GM12878 (cell line): ENCODE results near the gene HIGD1C.

Experiments used
- CBX5 ChIP-seq: sonication (generic); IDR thresholded peaks from 2 replicates; pipeline ENCODE4 v1.6.1; 2016; ENCODE audit warnings: low read depth, moderate library complexity, mild to moderate bottlenecking, inconsistent platforms
- CREB1 ChIP-seq: IDR thresholded peaks from 2 replicates; pipeline ENCODE4 v1.6.1; 2012; ENCODE audit warnings: low read depth, mild to moderate bottlenecking, inconsistent platforms
- CTCF ChIP-seq, 3 experiments: IDR thresholded peaks in 2 of 3; conservative IDR thresholded peaks in 1 of 3; 2 replicates each; pipeline ENCODE4 v1.5.1; 2011; ENCODE audit warnings: low read depth in 3 of 3, low read length in 3 of 3, mild to moderate bottlenecking in 3 of 3, control low read depth in 2 of 3, moderate library complexity in 2 of 3, inconsistent platforms in 1 of 3, mixed read lengths in 1 of 3; ENCODE audit not compliant: control insufficient read depth in 2 of 3, insufficient read depth in 1 of 3; ENCODE audit errors: extremely low read depth in 1 of 3
- EP300 ChIP-seq, 2 experiments: fragments of 150-350 bp in 1 of 2; IDR thresholded peaks; 2 replicates each; pipeline ENCODE4 v1.6.1; 2011 to 2012; ENCODE audit warnings: low read depth in 2 of 2, low read length in 2 of 2, borderline replicate concordance in 1 of 2, improper control_type of control experiment in 1 of 2, inconsistent platforms in 1 of 2; ENCODE audit not compliant: control insufficient read depth in 1 of 2
- FOS ChIP-seq: IDR thresholded peaks from 3 replicates; pipeline ENCODE4 v1.6.1; 2011; ENCODE audit warnings: borderline replicate concordance; ENCODE audit not compliant: insufficient read length; ENCODE audit errors: extremely low read depth
- HCFC1 ChIP-seq: fragments of 150-350 bp; IDR thresholded peaks from 2 replicates; pipeline ENCODE4 v1.6.1; 2014; ENCODE audit warnings: low read length
- MAX ChIP-seq: IDR thresholded peaks from 2 replicates; pipeline ENCODE4 v1.6.1; 2012; ENCODE audit warnings: low read depth, low read length, improper control_type of control experiment
- PAX5 ChIP-seq: IDR thresholded peaks from 2 replicates; pipeline ENCODE4 v1.6.1; 2011; ENCODE audit warnings: low read depth, low read length, borderline replicate concordance
- REST ChIP-seq: IDR thresholded peaks from 2 replicates; pipeline ENCODE4 v1.6.1; 2012; ENCODE audit warnings: mild to moderate bottlenecking, low read depth, low read length
- SKIL ChIP-seq: fragments of 450-650 bp; IDR thresholded peaks from 2 replicates; pipeline ENCODE4 v1.6.1; 2017; ENCODE audit warnings: mild to moderate bottlenecking, low read depth, inconsistent platforms; ENCODE audit not compliant: poor library complexity, severe bottlenecking

GRCh38 chr12:50933459-50934124 lies 18.8 kb upstream of the HIGD1C start:
- TF ChIP-seq PAX5 (no peak), MAX (no peak), CREB1 (no peak), CTCF (IDR thresholded peaks at IDR 0.05 in 2 of 3, conservative IDR thresholded peaks at IDR 0.05 in 1 of 3; ENCODE audit: control insufficient read depth in 2 of 3, extremely low read depth in 1 of 3, insufficient read depth in 1 of 3, low read depth in 3 of 3, low read length in 3 of 3) (no peak), CBX5 (no peak), REST (no peak), FOS (no peak), SKIL (no peak), HCFC1 (no peak), EP300 (IDR thresholded peaks at IDR 0.05; ENCODE audit: borderline replicate concordance in 1 of 2, control insufficient read depth in 1 of 2, low read depth in 2 of 2, low read length in 2 of 2) (no peak)
